HEK293T (cell line): Measurements from ENCODE around the gene TMEM165.

Experiments
- BHLHE40 ChIP-seq: fragments of 450-650 bp; IDR thresholded peaks from 2 replicates; pipeline ENCODE4 v1.6.1; 2016; ENCODE audit warnings: mild to moderate bottlenecking, moderate library complexity, borderline replicate concordance
- FOXA1 ChIP-seq: fragments of 450-650 bp; IDR thresholded peaks from 2 replicates; pipeline ENCODE4 v1.6.1; 2016; ENCODE audit warnings: mild to moderate bottlenecking
- FOXK2 ChIP-seq: fragments of 450-650 bp; IDR thresholded peaks from 2 replicates; pipeline ENCODE4 v1.6.1; 2016; ENCODE audit warnings: mild to moderate bottlenecking
- FOXM1 ChIP-seq: fragments of 450-650 bp; IDR thresholded peaks from 2 replicates; pipeline ENCODE4 v1.6.1; 2017; ENCODE audit warnings: mild to moderate bottlenecking, borderline replicate concordance
- HDGF ChIP-seq: fragments of 450-650 bp; IDR thresholded peaks from 2 replicates; pipeline ENCODE4 v1.6.1; 2017; ENCODE audit warnings: antibody characterized with exemption, borderline replicate concordance
- TARDBP ChIP-seq: fragments of 450-650 bp; IDR thresholded peaks from 2 replicates; pipeline ENCODE4 v1.6.1; 2016
- ZNF384 ChIP-seq: fragments of 450-650 bp; IDR thresholded peaks from 2 replicates; pipeline ENCODE4 v1.6.1; 2016

DNA sequence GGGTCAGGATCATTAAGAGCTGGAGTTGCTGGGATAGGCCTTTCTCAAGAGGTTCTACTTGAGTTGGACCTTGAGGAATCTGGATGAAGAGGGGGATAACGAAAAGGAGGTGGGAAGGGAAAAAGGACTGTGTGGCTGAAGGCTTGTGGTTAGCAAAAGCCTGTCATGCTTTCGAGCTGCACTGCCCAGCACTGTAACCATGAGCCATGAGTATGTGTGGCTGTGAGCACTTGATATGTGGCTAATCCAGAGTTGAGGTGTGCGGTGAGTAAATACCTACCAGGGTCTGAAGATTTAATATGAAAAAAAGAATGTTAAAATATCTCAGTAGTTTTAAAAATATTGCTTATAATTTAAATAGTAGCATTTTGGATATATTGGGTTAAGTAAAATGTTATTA is 11.4 kb downstream of the TMEM165 start:
- TF ChIP-seq ZNF384 (no peak), FOXK2 (no peak), TARDBP (no peak), BHLHE40 (no peak), HDGF (no peak), FOXM1 (no peak), FOXA1 (no peak)
